ENCODE results near the gene PTPN11.

- TF ChIP-seq CTCF (IDR thresholded peaks at IDR 0.05; ENCODE audit: low read depth, low read length) (no peak), POLR2A (IDR thresholded peaks at IDR 0.05; ENCODE audit: extremely low read depth, insufficient read length) (no peak)
Measured at GRCh38 chr12:112543751-112544150, 125.0 kb downstream of the PTPN11 start.
